ENCODE measurements around the gene RHBDL1.
A peak's percentile ranks its signal among the peaks of the same experiment; 100 is the strongest.

RHBDL1 gene

GRCh38 chr16:721765-722540 lies 46.5 kb downstream of the RHBDL1 start:
- DNase-seq = no peak

GRCh38 chr16:722835-723633 lies 47.6 kb downstream of the RHBDL1 start:
- DNase-seq = no peak

GRCh38 chr16:723695-724094 lies 48.2 kb downstream of the RHBDL1 start:
- DNase-seq = no peak

GRCh38 chr16:724188-725040 lies 48.9 kb downstream of the RHBDL1 start:
- no peak for DNase-seq

- no peak for DNase-seq
These were observed 49.5 kb downstream of the RHBDL1 start for GRCh38 chr16:725041-725376.

GRCh38 chr16:725463-726187 lies 50.2 kb downstream of the RHBDL1 start:
- DNase-seq = peak; percentile 41

- DNase-seq = no peak
These were observed 50.6 kb downstream of the RHBDL1 start for GRCh38 chr16:726188-726437.

GRCh38 chr16:726438-727290 lies 51.2 kb downstream of the RHBDL1 start, which contains the start of the genes CCDC78 and HAGHL:
Gene CCDC78, minus strand, starts transcription at chr16:726443. Its CDS starts 76 bp downstream, at chr16:726367.
Gene HAGHL, plus strand, starts transcription at chr16:727106. Its CDS starts 404 bp downstream, at chr16:727510.
- no peak for DNase-seq

GRCh38 chr16:727291-727977 lies 52.0 kb downstream of the RHBDL1 start:
- no peak for DNase-seq

Measured in NCI-H2171 (cell line).